Panc1 (cell line): ENCODE results near the gene CILP2.

ENCODE experiments used
- CTCF ChIP-seq: fragments of 450-650 bp; IDR thresholded peaks from 2 replicates; pipeline ENCODE4 v1.5.1; 2017; ENCODE audit warnings: mild to moderate bottlenecking
- POLR2AphosphoS5 ChIP-seq: IDR thresholded peaks from 2 replicates; pipeline ENCODE4 v1.6.1; 2012; ENCODE audit warnings: mild to moderate bottlenecking, low read depth, low read length, moderate library complexity

- TF ChIP-seq CTCF (no peak), POLR2AphosphoS5 (no peak)
Observed at GRCh38 chr19:19510432-19510831, 27.6 kb upstream of the CILP2 start.
